ENCODE data around the gene SYNE1.

Gene SYNE1

DNA sequence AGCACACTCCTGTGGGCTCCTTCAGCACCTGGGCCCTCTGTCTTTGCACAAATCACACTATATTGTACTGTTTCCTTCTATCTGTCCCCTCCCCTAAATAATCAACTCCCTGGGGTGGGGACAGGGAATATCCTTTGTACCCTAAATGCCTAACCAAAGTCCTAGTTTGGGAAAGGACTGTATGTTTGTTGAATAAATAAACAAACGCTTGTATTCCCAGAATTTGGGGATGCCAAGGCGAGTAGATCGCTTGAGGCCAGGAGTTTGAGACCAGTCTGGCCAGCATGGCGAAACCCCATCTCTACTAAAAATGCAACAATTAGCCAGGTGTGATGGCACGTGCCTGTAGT lies 322.7 kb downstream of the SYNE1 start:
- no peak for DNase-seq (ENCODE audit: low spot score)

DNA sequence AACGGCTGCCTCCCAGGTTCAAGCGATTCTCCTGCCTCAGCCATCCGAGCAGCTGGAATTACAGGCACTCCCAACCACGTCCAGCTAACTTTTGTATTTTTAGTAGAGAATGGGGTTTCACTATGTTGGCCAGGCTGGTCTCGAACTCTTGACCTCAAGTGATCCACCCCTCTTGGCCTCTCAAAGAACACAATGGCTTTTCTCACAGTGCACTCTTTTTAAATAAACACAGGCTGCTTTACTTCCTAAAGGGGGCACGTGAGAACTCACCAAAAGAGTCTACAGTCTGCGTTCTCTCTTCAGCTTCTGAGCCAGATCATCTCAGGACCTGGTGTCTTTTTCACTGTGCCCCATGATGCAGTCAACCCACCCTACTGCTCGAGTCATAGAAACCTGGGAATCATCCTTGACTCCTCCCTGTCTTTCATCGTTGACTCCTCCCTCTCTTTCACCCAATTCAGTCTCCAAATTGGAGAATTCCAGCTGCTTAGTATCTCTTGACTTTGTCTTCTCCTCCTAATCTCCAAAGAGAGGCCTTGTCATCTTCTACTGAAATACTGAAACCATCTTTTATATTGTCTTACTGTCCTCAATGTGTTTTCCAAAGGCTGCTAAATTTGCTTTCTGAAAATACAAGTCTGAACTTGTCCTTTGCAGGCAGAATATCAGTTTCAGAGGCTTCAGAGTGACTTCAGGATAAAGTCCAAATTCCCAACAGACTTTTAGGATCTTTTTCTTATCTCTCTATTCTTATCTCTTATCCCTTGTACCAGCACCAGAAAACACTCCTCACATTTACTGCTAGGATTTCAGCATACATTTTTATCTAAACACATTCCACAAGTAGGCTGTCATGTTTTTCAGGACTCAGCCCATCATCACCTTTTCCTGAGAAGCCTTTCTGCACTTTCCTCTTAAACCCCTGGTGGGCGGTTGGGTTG lies 323.4 kb downstream of the SYNE1 start:
- DNase-seq (ENCODE audit: low spot score), result no peak

DNA sequence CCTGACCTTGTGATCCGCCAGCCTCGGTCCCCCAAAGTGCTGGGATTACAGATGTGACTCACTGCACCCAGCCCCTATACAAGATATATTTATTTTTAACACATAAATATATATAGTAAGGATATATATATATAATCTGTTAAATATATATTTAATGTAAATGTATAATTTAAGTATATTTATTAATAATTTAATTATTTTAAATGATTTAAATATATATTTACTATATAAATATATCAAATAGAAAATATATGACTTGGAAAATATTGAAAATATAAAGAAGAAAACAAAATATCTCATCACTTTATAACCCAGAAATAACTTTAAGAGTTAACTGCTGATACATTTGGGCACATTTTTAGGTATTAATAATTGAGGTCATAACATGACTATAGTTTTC lies 324.7 kb downstream of the SYNE1 start:
- DNase-seq (ENCODE audit: low spot score), result no peak

DNA sequence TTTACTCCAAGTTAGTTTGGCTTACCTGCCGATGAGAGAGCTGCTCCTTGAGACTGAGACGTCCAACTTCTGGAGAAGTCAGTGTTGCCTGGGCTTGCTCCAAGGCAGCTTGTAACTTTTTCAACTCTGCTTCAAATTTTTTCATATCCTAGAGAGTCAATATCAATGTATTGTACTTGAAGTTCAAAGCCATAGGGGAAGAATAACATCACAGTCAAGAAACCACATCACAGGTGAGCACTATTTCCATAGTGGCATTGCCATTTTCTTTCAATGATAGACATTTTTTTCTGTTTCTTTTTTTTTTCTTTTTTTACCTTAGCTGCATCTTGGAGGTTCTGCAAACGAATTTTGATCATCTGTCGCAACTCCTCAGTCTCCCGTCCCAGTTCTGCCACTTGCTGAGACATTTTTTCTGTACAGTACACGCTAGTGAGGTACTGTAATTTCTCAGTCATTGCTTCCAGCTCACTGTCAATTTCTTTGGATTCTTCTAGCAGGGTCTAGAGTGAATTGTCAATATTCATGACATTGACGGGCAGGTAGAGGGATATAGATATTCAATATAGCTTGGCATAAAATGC lies 326.7 kb downstream of the SYNE1 start:
- DNase-seq (ENCODE audit: low spot score), result no peak

DNA sequence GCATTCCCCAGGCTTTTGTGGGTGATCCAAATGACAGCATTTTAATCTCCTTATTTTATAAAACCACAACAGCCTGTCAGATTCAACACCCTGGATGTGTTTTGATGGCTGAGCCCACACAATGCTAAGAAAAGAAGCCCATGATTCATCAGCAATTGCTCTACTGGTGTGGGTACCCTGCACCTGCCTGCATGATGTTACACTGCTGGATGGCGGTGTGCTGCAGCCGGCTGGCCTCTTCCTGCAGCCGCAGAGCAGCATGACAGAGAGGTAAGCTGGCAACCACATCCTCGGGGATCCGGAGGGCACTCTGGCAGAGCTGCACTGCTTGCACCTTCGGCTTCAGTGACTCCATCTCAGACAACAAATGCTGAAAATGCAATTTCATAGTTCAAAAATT lies 327.5 kb downstream of the SYNE1 start:
- no peak for DNase-seq (ENCODE audit: low spot score)

DNA sequence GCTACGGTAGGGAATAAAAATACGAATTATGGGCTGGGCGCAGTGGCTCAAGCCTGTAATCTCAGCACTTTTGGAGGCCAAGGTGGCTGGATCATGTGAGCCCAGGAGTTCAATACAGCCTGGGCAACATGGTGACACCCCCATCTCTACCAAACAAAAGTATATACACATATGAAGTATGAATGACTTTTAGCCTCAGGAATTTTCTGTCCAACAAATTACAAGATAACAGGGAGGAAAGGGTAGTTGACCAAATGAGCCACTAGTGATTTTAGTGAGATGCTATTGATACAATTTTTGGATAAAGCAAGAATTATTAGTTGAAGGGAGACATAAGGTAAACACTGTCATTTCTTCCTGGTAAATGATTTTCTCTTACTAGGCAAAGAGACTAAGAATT lies 328.2 kb downstream of the SYNE1 start:
- no peak for DNase-seq (ENCODE audit: low spot score)

DNA sequence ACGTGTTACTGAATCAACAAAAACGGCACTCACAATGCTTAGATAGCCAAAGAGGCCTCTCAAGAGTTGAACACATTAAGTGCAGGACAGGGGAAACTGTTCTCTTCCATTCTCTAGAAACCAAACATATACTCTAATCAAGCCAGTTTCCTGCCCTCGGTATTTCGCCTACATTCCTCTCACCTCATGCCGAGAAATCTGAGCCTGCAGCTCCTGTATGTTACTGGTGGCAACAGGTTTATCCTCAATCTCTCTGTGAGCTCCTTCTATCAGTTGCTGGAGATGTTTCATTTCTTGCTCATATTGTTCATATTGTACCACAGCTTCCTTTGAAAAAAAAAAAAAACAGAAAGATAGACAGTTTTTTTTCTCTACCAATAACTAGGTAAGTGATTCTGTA lies 328.9 kb downstream of the SYNE1 start:
- DNase-seq (ENCODE audit: low spot score), result no peak

DNA sequence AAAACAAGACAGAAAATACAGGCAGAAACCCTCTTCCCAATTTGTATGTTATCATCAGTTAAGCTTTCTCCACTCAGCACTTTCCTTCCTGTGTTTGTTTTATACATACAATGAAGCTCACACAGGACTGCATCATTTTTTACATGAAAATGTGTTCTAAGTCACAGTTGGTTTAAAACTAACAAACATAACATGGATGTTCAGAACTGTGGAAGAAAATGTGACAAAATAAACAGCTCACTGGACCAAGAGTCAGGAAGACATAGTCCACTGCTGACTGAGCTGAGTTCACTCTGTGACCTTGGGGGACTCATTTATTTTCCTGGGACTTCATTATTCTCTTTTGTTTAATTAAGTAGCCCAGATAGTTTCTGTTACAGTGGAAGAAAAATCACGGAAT lies 331.5 kb downstream of the SYNE1 start:
- DNase-seq (ENCODE audit: low spot score), result no peak

DNA sequence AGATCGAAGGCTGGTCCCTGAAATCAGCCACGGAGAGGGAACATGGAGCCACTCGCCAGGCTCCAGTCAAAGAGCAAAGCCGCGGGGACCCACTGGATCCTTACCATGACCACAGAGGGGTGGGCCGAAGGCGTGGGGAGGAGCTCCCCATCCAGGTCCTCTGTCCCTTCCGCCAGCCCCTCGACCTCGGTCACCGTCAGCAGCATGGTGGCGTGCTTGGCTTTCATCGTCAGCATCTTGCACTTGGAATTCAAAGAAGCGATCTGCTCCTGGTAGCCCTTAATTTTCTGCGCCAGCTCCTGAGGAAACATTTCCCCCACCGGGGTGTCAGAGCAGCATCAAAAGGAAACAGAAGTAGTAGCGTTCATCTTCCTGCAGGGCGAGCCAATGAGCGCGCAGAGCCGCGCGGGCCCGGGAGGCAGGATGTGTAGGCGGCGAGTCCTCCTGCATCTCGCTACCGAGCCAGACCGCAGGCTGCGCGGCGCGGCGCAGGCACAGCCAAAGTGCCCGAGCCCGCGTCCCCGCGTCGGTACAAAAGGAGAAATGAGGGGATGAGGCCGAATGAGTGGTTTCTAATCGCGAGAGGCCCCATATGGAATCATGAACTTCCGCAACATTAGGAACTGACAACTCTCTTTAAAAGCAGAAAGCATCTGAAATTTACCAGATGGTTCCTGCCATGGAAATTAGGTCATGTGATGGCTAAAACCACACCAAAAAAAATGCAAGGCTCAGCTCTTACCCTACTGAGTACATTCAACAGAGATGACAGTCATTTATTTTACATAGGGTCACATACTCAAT lies 335.2 kb downstream of the SYNE1 start:
- DNase-seq (ENCODE audit: low spot score), result peak; percentile 85

DNA sequence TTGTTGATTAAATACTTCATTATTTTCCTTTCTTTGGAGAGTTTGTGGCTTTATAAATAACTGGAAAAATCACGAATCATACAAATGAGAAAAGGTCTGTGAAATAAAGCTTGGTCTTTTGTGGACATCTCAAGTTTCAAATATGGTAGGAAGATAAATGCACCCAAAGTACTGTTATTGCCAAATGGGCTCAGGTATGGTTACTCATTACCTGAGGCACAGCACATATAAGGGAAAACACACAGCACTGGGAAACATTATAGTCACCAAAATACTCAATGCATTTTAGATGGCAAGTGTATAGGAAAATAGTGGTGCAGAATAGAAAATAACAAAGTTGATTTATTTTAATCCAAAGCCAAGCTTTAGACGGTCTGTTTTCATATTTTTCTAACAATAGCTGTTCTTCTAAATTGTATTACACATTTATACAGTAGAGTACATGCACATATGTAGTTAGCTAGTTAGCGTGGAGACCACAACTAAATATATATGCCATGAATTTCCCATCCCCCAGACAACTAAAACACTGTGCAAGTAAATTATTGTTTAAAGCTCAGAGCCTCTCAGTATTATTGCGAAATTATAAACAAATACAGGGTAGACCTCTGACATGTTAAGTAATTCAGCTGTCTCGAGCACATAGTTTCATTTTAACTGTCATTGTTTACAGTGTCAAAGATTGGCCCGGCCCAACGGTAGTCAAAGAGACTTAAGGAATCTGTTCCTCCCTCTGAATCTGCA lies 336.0 kb downstream of the SYNE1 start:
- DNase-seq (ENCODE audit: low spot score), result no peak

DNA sequence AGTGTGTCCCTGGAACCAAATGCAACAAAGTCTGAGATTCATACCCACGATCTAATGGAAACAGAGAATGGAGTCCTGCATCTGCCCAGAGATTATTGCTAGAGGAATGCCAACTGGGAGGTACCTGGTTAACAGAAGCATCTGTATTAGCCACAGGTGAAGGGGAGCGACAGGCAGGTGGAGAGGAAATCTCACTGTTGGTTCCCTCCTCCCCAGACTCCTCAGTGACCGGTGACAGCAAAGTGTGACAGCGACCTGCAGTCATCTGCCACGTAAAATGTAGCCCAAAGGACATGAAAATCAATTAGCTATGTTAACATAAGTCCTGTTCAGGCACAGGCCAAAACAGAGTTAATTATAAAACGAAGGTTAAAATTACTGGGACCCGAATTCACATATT lies 336.6 kb downstream of the SYNE1 start:
- DNase-seq (ENCODE audit: low spot score), result no peak

DNA sequence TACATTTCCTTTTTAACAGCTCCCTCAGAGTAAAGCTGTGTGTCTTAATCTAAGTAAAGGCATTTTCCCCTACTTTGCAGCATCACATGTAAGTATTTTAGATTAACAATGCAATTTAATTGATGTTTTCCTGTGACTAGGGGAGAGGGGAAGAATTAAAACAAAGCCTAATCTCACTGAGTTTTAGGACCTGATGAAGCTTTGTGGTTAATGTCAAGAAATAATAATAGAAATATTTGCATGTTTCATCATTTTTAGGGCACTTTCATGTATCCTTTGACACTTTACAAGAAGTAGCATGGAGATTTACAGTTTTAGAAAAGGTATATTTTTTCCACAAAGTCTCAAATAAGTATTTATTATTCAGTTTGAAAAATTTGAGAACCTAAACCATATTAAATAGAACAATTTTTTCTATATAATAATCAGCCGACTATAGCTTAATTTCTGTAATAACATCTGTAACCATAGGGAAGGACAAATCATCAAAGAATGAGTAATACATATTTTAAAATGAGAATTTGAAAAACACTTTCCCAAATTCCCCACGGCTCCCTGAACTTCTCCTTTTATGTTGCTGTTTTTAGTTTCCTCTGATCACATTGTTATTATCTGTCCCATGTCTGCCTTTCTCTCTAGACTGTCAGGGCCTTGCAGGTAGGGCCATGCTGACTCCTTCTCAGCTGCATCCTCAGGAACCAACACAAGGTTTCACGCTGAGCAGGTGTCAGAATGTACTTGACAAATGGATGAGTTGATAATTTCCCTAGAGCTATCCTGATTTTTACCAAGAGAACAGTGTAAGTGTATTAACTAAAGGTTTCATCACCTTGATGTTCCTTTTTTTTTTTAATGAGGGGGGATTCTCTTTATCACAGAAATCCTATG lies 338.1 kb downstream of the SYNE1 start:
- no peak for DNase-seq (ENCODE audit: low spot score)

DNA sequence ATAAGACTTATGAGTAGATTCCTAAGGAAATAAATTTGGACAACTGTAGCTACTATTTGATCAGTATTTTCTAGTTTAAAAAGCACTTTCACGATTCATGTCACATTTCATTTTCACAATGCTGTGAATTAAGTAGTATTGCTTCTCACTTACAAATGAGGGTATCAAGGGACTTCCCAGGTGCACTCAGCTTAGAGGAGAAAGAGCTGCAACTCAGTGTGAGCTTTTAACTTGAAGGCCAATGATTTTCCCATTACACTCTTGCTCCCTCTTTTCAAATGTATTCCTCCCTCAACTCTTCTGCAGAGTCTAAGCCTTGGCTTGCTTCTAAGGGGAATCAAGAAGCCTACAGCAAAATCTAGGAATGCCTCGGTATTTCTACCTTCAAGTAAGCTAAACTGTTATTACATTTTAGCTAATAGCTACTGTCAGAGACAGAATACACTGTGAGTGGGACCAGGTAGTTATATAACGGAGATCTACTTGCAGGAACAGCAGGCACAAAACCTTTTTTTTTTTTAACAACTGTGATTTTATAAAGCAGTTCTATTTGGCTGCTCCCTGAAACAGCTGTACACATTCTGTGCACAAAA lies 339.0 kb downstream of the SYNE1 start:
- no peak for DNase-seq (ENCODE audit: low spot score)

DNA sequence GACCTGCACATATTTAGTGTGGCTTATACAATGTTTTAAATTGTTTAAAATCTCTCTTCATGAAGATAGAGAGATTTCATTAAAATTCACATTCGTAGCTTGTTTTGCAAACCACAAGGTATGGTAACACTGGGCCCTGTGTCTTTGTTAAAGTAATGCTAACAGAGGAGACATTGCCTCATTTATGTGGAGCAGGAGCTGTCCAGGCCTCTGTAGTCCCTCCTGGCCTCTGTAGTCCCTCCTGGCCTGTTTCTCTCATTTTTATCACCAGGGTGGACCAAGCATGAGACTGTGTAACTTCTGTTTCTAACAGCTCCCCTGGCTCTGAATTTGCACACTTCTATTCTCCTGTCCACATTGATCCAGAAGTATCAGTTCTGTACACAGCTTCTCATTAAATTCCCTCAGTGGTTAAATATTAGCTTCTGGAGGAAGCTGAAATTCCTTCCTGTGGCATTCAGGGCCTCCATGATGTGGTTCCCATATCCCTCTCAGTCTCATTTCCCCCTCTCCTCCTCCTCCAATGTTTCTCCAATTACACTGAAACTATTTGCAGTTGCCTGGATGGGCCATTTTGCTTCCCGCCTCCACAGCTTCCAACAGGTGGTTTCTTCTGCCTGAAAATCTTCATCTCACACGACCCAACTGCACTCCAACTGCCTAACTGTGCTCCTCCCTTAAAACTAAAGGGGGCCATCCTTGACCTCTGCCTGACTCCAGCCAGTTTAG lies 340.4 kb downstream of the SYNE1 start:
- no peak for DNase-seq (ENCODE audit: low spot score)

DNA sequence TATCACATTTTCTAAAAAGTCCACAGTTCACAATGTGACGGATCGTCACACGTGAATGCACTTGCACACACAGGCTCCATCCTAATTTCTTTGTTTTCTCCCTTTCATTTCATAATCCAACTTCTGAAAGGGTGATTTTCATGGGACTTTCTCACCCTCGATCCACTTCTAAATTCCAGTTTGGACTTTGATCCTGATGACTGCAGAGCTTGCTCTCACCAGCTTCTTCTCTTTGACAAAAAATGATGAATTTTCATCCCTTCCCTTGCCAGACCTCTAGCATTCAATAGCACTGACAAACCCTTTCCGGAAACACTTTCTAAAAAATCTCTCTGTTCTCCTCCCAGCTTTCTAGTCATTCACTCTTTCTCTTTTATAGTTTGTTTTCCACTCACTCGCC lies 341.2 kb downstream of the SYNE1 start:
- no peak for DNase-seq (ENCODE audit: low spot score)

DNA sequence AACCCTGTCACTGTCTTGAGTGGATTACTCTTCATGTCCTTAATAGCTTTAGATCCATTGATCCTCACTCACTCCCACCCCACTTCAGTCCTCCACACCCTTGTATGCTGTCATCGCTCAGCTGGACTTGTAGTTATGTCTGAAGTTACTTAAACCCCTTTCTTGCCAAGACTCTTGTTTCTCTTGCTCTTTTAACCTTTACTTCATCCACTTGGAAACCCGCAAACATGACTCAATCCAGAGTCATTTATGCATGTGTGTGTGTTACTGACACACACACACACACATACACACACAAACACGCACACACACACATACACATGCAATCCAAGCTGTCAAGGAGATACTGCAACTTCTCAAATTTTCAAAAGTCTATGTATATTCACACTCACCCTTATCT lies 341.8 kb downstream of the SYNE1 start:
- no peak for DNase-seq (ENCODE audit: low spot score)

DNA sequence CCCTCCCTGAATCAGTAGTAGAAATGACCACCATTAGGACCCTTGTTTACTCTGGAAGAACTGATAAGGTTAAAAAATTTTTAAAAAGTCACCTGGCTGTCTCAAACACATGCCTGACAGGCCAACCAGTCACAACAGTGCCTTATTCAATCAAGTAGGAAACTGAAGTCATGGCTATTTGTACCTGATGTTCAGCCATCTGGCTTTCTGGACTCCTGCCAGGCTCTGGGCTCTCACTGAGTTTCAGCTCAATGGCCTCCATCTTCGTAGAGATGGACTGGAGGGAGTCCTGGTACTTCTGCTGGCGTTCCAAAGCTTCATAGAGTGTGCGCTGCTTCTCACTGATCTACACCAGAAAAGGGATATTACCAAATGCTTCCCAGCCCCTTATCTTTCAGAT lies 343.8 kb downstream of the SYNE1 start:
- no peak for DNase-seq (ENCODE audit: low spot score)

DNA sequence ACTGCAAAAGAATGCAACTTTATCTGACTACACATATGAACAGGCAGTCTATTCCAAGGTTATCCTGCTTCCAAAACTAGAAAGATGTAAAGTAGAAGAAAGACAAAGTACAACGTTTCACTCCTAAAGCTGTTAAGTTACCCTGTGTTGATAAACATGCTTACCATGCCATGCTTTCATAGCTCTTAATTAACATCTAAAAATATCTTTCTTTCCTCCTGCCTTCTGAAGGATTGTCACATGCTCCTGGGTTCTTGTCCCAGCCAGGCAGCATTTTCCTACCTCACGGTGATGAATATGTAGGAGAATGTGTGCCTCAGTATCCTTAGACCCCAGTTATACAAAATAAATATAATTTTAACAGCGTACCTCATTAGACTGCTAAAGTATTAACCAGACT lies 344.6 kb downstream of the SYNE1 start:
- no peak for DNase-seq (ENCODE audit: low spot score)

DNA sequence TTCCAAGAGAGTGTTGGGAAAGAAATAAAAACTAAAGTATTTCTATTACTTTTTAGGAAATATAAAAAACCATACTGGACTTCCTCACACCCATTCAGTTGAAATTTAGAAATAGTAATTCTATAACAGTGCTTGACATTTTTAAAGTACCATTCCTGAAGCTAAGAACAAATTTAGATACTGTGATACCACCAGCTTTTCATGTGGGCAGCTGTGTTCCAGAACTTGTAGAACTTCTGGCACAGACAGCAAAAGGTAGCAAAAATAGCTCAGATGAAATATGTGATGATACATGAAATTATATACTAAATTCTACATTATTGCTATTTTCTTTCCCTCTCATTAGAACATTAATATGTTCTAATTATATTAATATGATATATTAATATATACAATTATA lies 346.5 kb downstream of the SYNE1 start:
- DNase-seq (ENCODE audit: low spot score), result no peak

DNA sequence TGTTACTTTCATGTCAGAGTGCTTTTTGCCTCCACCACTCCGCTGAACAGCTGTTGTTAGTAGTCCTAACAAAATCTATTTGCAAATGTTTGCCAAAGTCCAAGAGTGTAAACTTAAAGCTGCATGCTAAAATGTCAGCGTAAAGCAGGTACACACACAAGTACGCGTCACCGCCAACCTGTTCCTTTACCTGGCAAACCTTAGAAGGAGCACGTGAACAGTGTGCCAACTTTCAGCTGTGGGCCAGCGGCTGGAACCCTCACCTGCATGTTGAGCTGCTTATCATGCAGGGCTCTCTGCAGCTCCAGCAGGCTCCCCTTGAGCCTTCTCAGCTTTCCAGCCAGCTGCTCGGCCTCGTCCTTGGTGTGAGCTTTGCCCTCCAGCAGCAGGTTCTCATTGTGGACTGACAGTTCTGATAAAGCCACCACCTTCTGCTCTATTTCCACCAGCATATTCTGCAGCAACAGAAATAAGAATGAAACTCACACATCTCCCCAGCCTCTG lies 359.3 kb downstream of the SYNE1 start:
- DNase-seq (ENCODE audit: low spot score), result no peak
